Right atrium auricular region (tissue), 2 donors: ENCODE data around the gene KLF7. TPM values are rescaled to one million over a fixed set of nuclear protein-coding genes. Genes with fewer than 3 reads are reported as not detected.

ENCODE experiments used
- DNase-seq: peaks from one replicate; pipeline ENCODE4 v3.0.0-alpha.2; 2019; ENCODE audit warnings: low spot score
- H3K27ac ChIP-seq, 2 donors: fragments of 200-600 bp; sonication (generic); 1 replicate in 1 of 2; 2 replicates in 1 of 2; pipeline ENCODE4 v1.5.1; 2016 to 2019
- H3K27me3 ChIP-seq, 2 donors: fragments of 200-600 bp; sonication (generic); one replicate each; pipeline versions ENCODE4 v1.5.1 to v1.6.0; 2017 to 2019
- H3K36me3 ChIP-seq: fragments of 200-600 bp; sonication (generic); one replicate; pipeline ENCODE4 v1.5.1; 2016
- H3K4me1 ChIP-seq, 2 donors: fragments of 200-600 bp; sonication (generic); one replicate each; pipeline versions ENCODE4 v1.5.1 to v1.6.0; 2017 to 2019
- H3K4me3 ChIP-seq, 2 donors: fragments of 200-600 bp; sonication (generic); 1 replicate in 1 of 2; 2 replicates in 1 of 2; pipeline ENCODE4 v1.5.1; 2017 to 2019; ENCODE audit warnings: mild to moderate bottlenecking in 1 of 2, moderate library complexity in 1 of 2
- H3K9me3 ChIP-seq, 2 donors: fragments of 200-600 bp; sonication (generic); one replicate each; pipeline ENCODE4 v1.5.1; 2019
- total RNA-seq, 2 donors: library from RNA; depleted of rRNA; stranded (reverse); fragments of >200 nt; gene quantifications; one replicate each; pipeline ENCODE4 v1.1.0, GENCODE V29; 2016
- TF ChIP-seq, protein P1 (sequence below), 2 donors: fragments of 200-600 bp; sonication (generic); IDR thresholded peaks; one replicate each; pipeline ENCODE4 v1.5.1; 2019; ENCODE audit warnings: antibody characterized with exemption in 2 of 2

The KLF7 gene
- total RNA-seq, 2 donors from 2014 or later, result 13.5 to 29.9 TPM

DNA sequence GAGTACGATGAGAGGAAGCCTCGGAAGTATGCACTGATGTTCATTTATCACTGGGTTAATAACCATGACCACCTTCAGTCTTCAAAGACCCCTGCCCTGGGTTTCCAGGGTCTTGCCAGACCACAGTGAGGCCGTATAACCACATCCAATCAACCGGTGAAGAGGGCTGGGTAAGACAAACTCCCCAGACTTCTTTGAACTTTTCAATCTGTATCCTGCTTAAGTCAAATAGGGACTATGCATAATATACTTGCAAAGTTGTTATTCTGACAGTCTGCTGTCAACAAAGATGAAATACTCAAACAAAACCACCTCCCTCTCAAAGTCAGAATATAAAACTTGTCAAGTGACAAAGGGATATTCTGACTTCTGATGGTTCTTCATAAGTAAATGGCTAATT lies 54.0 kb downstream of the KLF7 start:
- DNase-seq, result no peak
- TF ChIP-seq, protein P1, sequence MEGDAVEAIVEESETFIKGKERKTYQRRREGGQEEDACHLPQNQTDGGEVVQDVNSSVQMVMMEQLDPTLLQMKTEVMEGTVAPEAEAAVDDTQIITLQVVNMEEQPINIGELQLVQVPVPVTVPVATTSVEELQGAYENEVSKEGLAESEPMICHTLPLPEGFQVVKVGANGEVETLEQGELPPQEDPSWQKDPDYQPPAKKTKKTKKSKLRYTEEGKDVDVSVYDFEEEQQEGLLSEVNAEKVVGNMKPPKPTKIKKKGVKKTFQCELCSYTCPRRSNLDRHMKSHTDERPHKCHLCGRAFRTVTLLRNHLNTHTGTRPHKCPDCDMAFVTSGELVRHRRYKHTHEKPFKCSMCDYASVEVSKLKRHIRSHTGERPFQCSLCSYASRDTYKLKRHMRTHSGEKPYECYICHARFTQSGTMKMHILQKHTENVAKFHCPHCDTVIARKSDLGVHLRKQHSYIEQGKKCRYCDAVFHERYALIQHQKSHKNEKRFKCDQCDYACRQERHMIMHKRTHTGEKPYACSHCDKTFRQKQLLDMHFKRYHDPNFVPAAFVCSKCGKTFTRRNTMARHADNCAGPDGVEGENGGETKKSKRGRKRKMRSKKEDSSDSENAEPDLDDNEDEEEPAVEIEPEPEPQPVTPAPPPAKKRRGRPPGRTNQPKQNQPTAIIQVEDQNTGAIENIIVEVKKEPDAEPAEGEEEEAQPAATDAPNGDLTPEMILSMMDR (IDR thresholded peaks at IDR 0.05), result no peak

DNA sequence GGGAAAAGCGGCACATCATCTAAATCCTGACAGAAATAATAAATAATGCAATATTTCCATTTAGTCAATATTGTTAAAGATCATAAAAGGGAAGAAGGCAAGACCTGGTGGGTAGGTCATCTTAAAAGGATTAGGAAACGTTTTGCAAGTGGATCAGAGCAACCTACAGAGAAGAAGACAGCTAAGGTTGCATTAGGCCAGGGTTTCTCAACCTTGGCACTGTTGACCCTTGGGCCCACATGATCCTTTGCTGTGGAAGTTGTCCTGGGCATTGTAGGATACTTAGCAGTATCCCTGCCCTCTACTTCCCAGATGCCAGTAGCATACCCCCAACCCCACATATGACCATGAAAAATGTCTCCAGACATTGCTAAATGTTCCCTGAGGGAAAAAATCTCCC lies 55.0 kb downstream of the KLF7 start:
- Histone ChIP-seq H3K36me3 (peaks cover 28% of the 10 kb centered on the region), H3K4me3 (no peak overlapping the region), H3K4me1 (peaks cover 0 to 3% of the 10 kb centered on the region in 2 donors), H3K27me3 (no peaks in the 10 kb centered on the region), H3K9me3 (no peaks in the 10 kb centered on the region), H3K27ac (no peak overlapping the region)
- DNase-seq, result no peak
- TF ChIP-seq, protein P1 (IDR thresholded peaks at IDR 0.05), result no peak

More for the DNA sequence above, 54.0 kb downstream of the KLF7 start:
- Histone ChIP-seq H3K27me3 (no peaks in the 10 kb centered on the region), H3K9me3 (no peaks in the 10 kb centered on the region), H3K4me3 (no peak overlapping the region), H3K36me3 (peaks cover 19% of the 10 kb centered on the region), H3K27ac (no peak overlapping the region), H3K4me1 (peaks cover 0 to 5% of the 10 kb centered on the region in 2 donors)

DNA sequence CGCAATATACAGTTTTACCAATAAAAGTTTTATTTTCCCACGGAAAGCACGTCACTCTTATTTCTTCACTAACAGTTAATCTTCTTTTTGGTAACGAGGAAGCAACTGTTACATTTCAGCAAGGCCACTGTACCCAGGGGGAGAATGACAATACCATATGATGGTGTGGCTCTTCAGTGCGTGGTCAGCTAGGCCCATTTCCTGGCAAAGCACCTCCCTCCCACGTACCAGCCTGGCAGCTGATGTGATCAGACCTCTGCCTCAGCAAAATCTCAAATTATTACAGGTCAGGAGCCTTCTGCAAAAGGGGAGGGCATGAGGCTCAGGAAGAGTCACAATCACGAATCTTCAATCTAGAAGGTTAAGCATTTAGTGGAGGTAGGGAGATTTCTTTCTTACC lies 55.4 kb downstream of the KLF7 start:
- Histone ChIP-seq H3K36me3 (peaks cover 32% of the 10 kb centered on the region), H3K27ac (no peak overlapping the region), H3K9me3 (no peaks in the 10 kb centered on the region), H3K4me3 (no peak overlapping the region), H3K27me3 (no peaks in the 10 kb centered on the region), H3K4me1 (no peaks in the 10 kb centered on the region)
- no peak for DNase-seq
- TF ChIP-seq, protein P1 (IDR thresholded peaks at IDR 0.05), result no peak

DNA sequence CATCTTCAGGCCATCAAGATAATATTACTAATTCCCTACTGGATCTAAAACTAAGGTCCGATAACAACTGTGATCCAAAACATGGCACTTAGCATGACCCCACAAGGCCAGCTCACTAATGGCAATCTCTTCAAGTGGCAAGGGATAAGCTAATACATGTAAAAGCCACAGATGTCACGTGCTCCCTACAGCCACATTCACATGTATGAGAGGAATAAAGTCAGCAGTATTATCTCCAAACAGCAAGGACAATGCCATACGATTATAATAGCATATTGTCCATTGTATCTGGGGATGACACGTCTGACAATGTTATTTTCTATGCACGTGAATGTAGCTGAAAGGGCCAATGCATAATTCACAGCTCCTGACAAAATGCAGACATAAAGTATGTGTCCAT lies 56.0 kb downstream of the KLF7 start:
- TF ChIP-seq, protein P1 (IDR thresholded peaks at IDR 0.05), result no peak
- Histone ChIP-seq H3K4me1 (no peaks in the 10 kb centered on the region), H3K27me3 (no peaks in the 10 kb centered on the region), H3K36me3 (peaks cover 36% of the 10 kb centered on the region), H3K9me3 (no peaks in the 10 kb centered on the region), H3K27ac (no peak overlapping the region), H3K4me3 (no peak overlapping the region)
- no peak for DNase-seq

DNA sequence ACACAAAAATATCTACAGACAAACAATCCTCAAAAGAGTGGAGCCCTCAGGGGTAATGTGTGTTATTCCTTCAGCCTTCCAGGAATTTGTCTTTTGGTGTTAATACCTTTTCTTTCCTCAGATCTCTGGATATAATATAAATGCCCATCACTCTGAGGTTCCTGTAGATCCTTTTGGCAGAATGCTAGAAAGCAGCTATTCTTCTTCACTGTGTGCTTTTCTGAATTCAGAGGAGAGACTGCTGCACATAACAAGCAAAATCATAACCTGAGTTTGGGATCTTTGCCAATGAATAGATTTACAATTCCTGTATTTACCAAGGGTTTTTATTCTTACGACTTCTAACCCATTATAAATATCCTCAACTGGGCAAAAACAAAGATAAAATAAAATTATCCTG lies 57.3 kb downstream of the KLF7 start:
- TF ChIP-seq, protein P1 (IDR thresholded peaks at IDR 0.05), result no peak
- no peaks in the 10 kb centered on the region for H3K4me1 ChIP-seq
- H3K27ac ChIP-seq, result no peak overlapping the region

DNA sequence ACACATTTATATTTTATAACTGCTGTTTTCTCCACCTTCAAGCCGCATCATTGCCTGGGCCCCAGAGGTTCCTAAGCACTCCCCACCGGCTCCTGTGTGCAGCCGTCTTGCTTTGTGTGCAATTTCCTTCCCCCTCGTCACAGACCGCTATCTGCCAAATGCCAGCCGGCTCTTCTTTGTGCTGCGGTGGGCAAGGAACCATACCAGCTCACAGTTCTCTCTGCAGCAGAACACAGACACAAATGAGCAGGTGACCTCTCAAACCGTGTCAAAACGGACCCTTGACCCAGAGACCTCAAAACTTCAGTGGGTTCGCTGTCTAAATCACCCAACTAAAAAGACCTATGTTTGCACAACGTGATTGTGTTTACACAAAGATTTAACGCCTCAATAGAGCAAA lies 58.2 kb downstream of the KLF7 start:
- Histone ChIP-seq H3K9me3 (no peaks in the 10 kb centered on the region), H3K36me3 (peaks cover 36% of the 10 kb centered on the region), H3K27me3 (no peaks in the 10 kb centered on the region), H3K27ac (no peak overlapping the region), H3K4me1 (no peaks in the 10 kb centered on the region), H3K4me3 (no peak overlapping the region)
- no peak for DNase-seq
- TF ChIP-seq, protein P1 (IDR thresholded peaks at IDR 0.05), result no peak

More for the DNA sequence above, 57.3 kb downstream of the KLF7 start:
- H3K36me3 ChIP-seq, result peaks cover 36% of the 10 kb centered on the region
- no peak overlapping the region for H3K4me3 ChIP-seq
- H3K9me3 ChIP-seq, result no peaks in the 10 kb centered on the region
- H3K27me3 ChIP-seq, result no peaks in the 10 kb centered on the region
- DNase-seq, result no peak
